PC-3 (cell line): ENCODE measurements around the gene WLS.

Experiments
- CTCF ChIP-seq: fragments of 300-600 bp; sonication (generic); conservative IDR thresholded peaks from 2 replicates; pipeline ENCODE4 v1.5.1; 2017; ENCODE audit warnings: antibody characterized with exemption, low read depth, mild to moderate bottlenecking, low read length
- EZH2 ChIP-seq: fragments of 300-600 bp; sonication (generic); IDR thresholded peaks from one replicate; pipeline ENCODE4 v1.6.1; 2017; ENCODE audit warnings: antibody characterized with exemption, mild to moderate bottlenecking, low read length; ENCODE audit not compliant: unreplicated experiment

GRCh38 chr1:68202239-68202832 lies 30.0 kb downstream of the WLS start:
- TF ChIP-seq CTCF (no peak), EZH2 (no peak)
